ENCODE data around the gene B3GNT7. TPM values are rescaled to one million over a fixed set of nuclear protein-coding genes. Genes with fewer than 3 reads are reported as not detected.
A peak's percentile ranks its signal among the peaks of the same experiment; 100 is the strongest.

B3GNT7 gene
- total RNA-seq, 1 experiment from 2014 or later: 83.3 TPM

DNA sequence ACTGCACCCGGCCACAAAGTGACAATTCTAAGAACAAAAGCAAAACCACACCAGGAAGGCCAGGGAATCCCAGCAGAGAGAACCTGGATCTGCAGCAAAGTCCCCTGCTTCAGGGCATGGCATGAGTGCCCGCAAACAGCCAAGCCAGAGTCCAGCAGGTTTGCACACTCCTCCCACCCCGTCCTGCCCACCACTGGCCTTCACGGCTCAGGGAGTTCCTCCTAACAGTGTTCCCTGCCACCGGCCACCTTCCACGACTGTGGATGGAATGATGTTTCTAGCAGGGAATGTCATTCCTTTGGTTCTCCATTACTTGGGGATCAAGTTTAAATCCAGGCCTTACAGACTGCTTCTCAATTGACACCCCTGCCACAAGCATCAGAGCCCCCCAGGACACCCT, 42.0 kb upstream of the B3GNT7 start:
- no peak for TF ChIP-seq SIN3A (IDR thresholded peaks at IDR 0.05; ENCODE audit: borderline replicate concordance, insufficient read depth, low read depth, low read length)
- TF ChIP-seq TCF7L2 (IDR thresholded peaks at IDR 0.05; ENCODE audit: low read depth, low read length): no peak
- TF ChIP-seq POLR2AphosphoS5 (IDR thresholded peaks at IDR 0.05; ENCODE audit: low read depth, low read length): no peak
- TF ChIP-seq, protein P1, sequence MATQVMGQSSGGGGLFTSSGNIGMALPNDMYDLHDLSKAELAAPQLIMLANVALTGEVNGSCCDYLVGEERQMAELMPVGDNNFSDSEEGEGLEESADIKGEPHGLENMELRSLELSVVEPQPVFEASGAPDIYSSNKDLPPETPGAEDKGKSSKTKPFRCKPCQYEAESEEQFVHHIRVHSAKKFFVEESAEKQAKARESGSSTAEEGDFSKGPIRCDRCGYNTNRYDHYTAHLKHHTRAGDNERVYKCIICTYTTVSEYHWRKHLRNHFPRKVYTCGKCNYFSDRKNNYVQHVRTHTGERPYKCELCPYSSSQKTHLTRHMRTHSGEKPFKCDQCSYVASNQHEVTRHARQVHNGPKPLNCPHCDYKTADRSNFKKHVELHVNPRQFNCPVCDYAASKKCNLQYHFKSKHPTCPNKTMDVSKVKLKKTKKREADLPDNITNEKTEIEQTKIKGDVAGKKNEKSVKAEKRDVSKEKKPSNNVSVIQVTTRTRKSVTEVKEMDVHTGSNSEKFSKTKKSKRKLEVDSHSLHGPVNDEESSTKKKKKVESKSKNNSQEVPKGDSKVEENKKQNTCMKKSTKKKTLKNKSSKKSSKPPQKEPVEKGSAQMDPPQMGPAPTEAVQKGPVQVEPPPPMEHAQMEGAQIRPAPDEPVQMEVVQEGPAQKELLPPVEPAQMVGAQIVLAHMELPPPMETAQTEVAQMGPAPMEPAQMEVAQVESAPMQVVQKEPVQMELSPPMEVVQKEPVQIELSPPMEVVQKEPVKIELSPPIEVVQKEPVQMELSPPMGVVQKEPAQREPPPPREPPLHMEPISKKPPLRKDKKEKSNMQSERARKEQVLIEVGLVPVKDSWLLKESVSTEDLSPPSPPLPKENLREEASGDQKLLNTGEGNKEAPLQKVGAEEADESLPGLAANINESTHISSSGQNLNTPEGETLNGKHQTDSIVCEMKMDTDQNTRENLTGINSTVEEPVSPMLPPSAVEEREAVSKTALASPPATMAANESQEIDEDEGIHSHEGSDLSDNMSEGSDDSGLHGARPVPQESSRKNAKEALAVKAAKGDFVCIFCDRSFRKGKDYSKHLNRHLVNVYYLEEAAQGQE (IDR thresholded peaks at IDR 0.05; ENCODE audit: insufficient read depth in 1 of 2, low read depth in 2 of 2, low read length in 1 of 2): no peak
- TF ChIP-seq, protein P2, sequence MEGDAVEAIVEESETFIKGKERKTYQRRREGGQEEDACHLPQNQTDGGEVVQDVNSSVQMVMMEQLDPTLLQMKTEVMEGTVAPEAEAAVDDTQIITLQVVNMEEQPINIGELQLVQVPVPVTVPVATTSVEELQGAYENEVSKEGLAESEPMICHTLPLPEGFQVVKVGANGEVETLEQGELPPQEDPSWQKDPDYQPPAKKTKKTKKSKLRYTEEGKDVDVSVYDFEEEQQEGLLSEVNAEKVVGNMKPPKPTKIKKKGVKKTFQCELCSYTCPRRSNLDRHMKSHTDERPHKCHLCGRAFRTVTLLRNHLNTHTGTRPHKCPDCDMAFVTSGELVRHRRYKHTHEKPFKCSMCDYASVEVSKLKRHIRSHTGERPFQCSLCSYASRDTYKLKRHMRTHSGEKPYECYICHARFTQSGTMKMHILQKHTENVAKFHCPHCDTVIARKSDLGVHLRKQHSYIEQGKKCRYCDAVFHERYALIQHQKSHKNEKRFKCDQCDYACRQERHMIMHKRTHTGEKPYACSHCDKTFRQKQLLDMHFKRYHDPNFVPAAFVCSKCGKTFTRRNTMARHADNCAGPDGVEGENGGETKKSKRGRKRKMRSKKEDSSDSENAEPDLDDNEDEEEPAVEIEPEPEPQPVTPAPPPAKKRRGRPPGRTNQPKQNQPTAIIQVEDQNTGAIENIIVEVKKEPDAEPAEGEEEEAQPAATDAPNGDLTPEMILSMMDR (IDR thresholded peaks at IDR 0.05): no peak
- peaks cover 9% of the 10 kb centered on the region; the same call in 1 of the 2 replicates for H3K4me1 ChIP-seq (ENCODE audit: control insufficient read depth, insufficient read depth, low read length)
- H3K27me3 ChIP-seq (ENCODE audit: control insufficient read depth, insufficient read depth, low read length): no peaks in the 10 kb centered on the region
- H3K27ac ChIP-seq (ENCODE audit: low read length): no peak overlapping the region
- H3K36me3 ChIP-seq (ENCODE audit: control insufficient read depth, insufficient read depth, low read length): no peaks in the 10 kb centered on the region
- in situ Hi-C loops (cut with HindIII; ENCODE audit: low pct_unique_long_range_greater_than_20kb, low sequenced_read_pairs) (no loop called here), intact Hi-C loops (cut with micrococcal nuclease; ENCODE audit: unreplicated experiment) (no loop called here)
- no TSS peak for BruUV-seq (replicated peaks)
- no peaks in the 10 kb centered on the region for H3K9me3 ChIP-seq (ENCODE audit: control insufficient read depth, insufficient read depth, low read depth, low read length)
- CTCF ChIA-PET: no interaction called here
- ATAC-seq (no peak), DNase-seq (ENCODE audit: low read depth, low spot score) (no peak)
- no peak overlapping the region for H3K4me3 ChIP-seq (ENCODE audit: low read depth in 2 of 2, low read length in 2 of 2)
- POLR2A ChIA-PET: no interaction called here

DNA sequence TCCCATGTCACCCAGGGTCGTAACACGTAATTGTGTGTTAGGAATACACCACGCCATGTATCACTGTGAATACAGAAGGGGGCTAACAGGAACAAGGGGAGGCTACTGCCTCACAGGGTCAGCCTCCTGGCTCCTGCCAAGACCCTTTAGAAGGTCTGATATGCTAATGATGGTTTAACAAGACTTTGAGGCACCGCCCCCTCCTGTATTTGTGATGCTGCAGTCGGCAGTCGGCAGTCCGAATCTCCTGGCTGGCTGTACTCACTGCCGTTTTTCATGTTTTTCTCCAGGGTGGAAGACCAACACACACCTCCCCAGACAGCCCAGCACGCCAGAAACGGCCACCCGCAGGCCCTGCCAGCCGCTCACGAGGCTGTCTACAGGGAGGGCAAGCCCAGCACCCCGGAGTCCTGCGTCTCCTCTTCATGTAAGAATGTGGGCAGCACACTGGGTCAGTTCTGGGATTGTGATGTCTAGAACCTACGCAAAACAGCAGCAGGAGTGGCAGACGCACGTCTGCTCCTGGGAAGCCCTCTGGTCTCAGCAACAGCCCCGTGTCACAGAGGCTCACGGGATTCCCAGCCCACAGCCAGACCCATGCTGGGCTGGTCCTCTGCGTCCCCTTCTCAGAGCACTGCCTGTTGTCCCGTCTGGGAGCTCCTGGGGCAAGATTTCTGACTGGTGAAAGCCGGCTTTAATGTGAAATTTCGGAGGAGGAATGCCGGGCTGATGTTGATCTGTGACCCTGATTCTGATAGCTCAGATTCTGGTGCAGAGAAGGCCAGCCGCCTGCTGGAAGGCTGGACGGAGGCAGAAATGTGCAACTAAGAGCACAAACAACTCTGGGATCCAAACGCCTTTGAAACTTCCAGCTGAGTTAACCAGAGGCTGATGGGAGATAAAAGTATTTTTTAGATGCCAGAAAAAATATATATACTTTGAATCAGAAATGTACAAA, 39.7 kb upstream of the B3GNT7 start:
- BruUV-seq (replicated peaks): no TSS peak
- TF ChIP-seq POLR2AphosphoS5 (IDR thresholded peaks at IDR 0.05; ENCODE audit: low read depth, low read length) (no peak), TCF7L2 (IDR thresholded peaks at IDR 0.05; ENCODE audit: low read depth, low read length) (no peak), SIN3A (IDR thresholded peaks at IDR 0.05; ENCODE audit: borderline replicate concordance, insufficient read depth, low read depth, low read length) (no peak)
- TF ChIP-seq, protein P2 (IDR thresholded peaks at IDR 0.05): no peak
- TF ChIP-seq, protein P1 (IDR thresholded peaks at IDR 0.05; ENCODE audit: insufficient read depth in 1 of 2, low read depth in 2 of 2, low read length in 1 of 2): no peak
- peaks cover 22% of the 10 kb centered on the region for H3K4me1 ChIP-seq (ENCODE audit: control insufficient read depth, insufficient read depth, low read length)
- no peaks in the 10 kb centered on the region for H3K27me3 ChIP-seq (ENCODE audit: control insufficient read depth, insufficient read depth, low read length)
- no peaks in the 10 kb centered on the region for H3K9me3 ChIP-seq (ENCODE audit: control insufficient read depth, insufficient read depth, low read depth, low read length)
- in situ Hi-C loops (cut with HindIII; ENCODE audit: low pct_unique_long_range_greater_than_20kb, low sequenced_read_pairs) (no loop called here), intact Hi-C loops (cut with micrococcal nuclease; ENCODE audit: unreplicated experiment) (no loop called here)
- ChIA-PET POLR2A (interaction anchor here (0.6 kb wide), 1 partner anchor 108 kb away, joined by 5 read pairs; the partner anchor contains the start of gene NCL), CTCF (no interaction called here)
- peak overlapping the region; percentile 63 for H3K27ac ChIP-seq (ENCODE audit: low read length)
- ATAC-seq: no peak
- H3K36me3 ChIP-seq (ENCODE audit: control insufficient read depth, insufficient read depth, low read length): no peaks in the 10 kb centered on the region
- no peak for DNase-seq (ENCODE audit: low read depth, low spot score)
- no peak overlapping the region for H3K4me3 ChIP-seq (ENCODE audit: low read depth in 2 of 2, low read length in 2 of 2)

All from Panc1 (cell line).